GM11168 (cell line): Measurements from ENCODE around the gene OLFM1.
"Not testable (repeated sequence)": the region's sequence is repeated elsewhere in the genome, so short reads cannot be mapped to it uniquely, and the experiment has no call there.

Experiments
- in situ Hi-C: fragments of 300-500 bp; cut with MboI; formaldehyde crosslinking; loops from one replicate; pipeline ENCODE4 v1.12.0; 2022; ENCODE audit warnings: low sequenced_read_pairs; ENCODE audit not compliant: unreplicated experiment

Gene OLFM1

GRCh38 chr9:135146241-135146640 lies 58.8 kb downstream of the OLFM1 start:
- in situ Hi-C loops = no loop called here

- in situ Hi-C loops = no loop called here
Measured at GRCh38 chr9:135146766-135147473, 59.5 kb downstream of the OLFM1 start.

- in situ Hi-C loops = no loop called here
Measured at GRCh38 chr9:135147474-135147805, 60.0 kb downstream of the OLFM1 start.

GRCh38 chr9:135147938-135148337 lies 60.5 kb downstream of the OLFM1 start:
- in situ Hi-C loops = no loop called here

GRCh38 chr9:135148386-135148785 lies 60.9 kb downstream of the OLFM1 start:
- in situ Hi-C loops = no loop called here

- in situ Hi-C loops = not testable (repeated sequence)
Measured at GRCh38 chr9:135149901-135150300, 62.4 kb downstream of the OLFM1 start.

- in situ Hi-C loops = no loop called here
Measured at GRCh38 chr9:135150981-135151380, 63.5 kb downstream of the OLFM1 start.

GRCh38 chr9:135151757-135152613 lies 64.5 kb downstream of the OLFM1 start:
- in situ Hi-C loops = no loop called here

GRCh38 chr9:135152614-135153334 lies 65.3 kb downstream of the OLFM1 start:
- in situ Hi-C loops = no loop called here

- in situ Hi-C loops = no loop called here
Measured at GRCh38 chr9:135154050-135154615, 66.7 kb downstream of the OLFM1 start.

GRCh38 chr9:135155396-135155795 lies 67.9 kb downstream of the OLFM1 start:
- in situ Hi-C loops = no loop called here

GRCh38 chr9:135156525-135157510 lies 69.3 kb downstream of the OLFM1 start:
- in situ Hi-C loops = no loop called here

- in situ Hi-C loops = no loop called here
Measured at GRCh38 chr9:135157856-135158563, 70.5 kb downstream of the OLFM1 start.

GRCh38 chr9:135158564-135158937 lies 71.1 kb downstream of the OLFM1 start:
- in situ Hi-C loops = no loop called here

GRCh38 chr9:135159801-135160200 lies 72.3 kb downstream of the OLFM1 start:
- in situ Hi-C loops = no loop called here

GRCh38 chr9:135160862-135161261 lies 73.4 kb downstream of the OLFM1 start:
- in situ Hi-C loops = no loop called here

- in situ Hi-C loops = not testable (repeated sequence)
Measured at GRCh38 chr9:135162599-135162998, 75.1 kb downstream of the OLFM1 start.

- in situ Hi-C loops = no loop called here
Measured at GRCh38 chr9:135163023-135163780, 75.7 kb downstream of the OLFM1 start.
